GM23248 (cell line): ENCODE measurements around the gene SPOCK3.

Experiments used
- EZH2 ChIP-seq: fragments of 200-600 bp; sonication (generic); IDR thresholded peaks from 2 replicates; pipeline ENCODE4 v1.6.1; 2018; ENCODE audit warnings: antibody characterized with exemption, mild to moderate bottlenecking; ENCODE audit not compliant: insufficient read depth, poor library complexity, severe bottlenecking
- EZH2phosphoT487 ChIP-seq: fragments of 200-600 bp; sonication (generic); IDR thresholded peaks from 2 replicates; pipeline ENCODE4 v1.6.1; 2018; ENCODE audit warnings: antibody characterized with exemption, moderate library complexity, mild to moderate bottlenecking, low read depth; ENCODE audit not compliant: insufficient read depth

DNA sequence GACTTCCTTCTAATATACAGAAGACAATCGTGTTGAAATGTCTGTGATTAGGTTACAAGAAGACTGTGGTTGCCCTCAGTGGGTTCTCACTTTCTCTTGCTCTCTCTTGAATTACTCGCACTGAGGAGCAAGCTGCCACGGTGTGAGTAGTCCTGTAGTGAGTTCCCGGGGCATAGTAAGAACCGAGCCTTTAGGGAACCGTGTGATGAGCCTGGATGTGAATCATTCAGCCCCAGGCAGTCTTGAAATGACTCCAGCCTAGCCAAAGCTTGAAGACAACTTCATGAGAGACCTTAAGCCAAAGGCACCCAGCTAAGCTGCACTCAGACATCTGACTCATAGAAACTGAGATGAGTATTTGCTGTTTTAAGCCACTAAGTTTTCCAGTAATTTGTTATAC, 292.7 kb downstream of the SPOCK3 start:
- no peak for TF ChIP-seq EZH2
- no peak for TF ChIP-seq EZH2phosphoT487
